NCI-H345 treated with DMSO at 0.1 percent for 48 hours (cell line): Measurements from ENCODE around the gene TPT1.

ENCODE experiments used
- DNase-seq: peaks from one replicate; lab custom pipeline; 2025; ENCODE audit not compliant: unreplicated experiment; lab: John Stamatoyannopoulos, UW

The TPT1 gene

DNA sequence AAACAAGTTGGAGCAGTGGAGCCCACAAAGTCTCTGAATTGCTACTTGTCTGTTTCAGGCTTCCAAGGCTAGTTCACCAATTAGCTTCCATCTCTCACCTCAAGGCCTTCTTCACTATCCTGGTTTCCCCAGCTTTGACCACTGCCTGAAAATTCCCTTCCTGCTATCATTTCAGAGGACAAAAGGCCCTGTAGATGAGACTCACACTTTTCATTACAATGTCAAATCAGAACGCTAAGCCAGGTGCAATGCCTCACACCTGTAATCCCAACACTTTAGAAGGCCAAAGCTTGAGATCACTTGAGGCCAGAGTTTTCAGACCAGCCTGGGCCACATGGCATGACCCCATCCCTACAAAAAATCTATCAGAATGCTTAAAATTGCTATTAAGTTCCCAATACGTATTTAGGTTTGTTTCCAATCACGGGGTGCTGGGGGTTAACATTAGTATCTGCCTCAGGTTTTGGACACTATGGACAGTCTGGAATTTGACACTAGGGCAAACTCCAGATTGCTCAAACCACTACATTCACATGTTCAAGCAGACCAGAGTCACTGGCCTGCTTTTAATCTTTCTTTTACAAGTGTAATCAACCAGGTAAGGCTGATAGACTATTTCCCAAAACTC is 5.5 kb downstream of the TPT1 start:
- DNase-seq = no peak

DNA sequence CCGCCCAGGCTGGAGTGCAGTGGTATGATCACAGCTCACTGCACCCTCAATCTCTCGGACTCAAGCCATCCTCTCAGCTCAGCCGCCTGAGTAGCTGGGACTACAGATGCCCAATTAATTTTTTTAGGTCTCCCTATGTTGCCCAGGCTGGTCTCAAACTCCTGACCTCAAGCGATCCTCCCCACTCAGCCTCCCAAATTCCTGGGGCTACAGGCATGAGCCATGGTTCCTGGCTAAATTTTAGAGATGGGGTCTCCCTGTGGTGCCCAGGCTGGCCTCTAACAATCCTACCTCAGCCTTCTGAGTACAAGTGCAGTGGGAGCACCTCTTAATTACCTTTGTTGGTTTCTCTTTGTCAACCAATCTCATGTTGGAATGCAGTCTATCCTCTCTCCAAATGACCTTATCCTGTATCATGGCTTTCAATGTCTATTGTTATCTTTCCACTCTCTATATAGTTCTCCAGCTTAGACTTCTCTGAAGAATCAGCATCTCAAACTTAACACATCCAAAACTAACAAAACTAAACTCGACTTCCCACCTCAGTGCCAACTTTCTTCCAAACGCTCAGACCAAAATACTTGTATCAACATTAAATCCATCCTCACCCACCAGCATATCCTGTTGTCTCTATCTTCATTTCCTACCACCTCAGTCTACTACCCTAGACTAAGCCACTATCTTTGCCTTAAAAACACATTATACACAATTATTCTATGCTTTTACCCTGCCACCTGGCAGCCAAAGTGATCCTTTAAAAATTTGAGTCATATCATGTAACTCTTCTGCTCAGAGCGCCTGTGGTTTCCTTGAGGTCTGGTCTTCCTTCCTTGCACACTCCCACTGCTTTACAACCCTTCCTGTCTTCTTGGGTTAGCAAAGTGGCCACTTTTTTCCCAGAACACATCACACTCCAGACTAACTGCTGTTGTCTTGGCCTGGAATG is 6.7 kb downstream of the TPT1 start:
- DNase-seq = no peak

DNA sequence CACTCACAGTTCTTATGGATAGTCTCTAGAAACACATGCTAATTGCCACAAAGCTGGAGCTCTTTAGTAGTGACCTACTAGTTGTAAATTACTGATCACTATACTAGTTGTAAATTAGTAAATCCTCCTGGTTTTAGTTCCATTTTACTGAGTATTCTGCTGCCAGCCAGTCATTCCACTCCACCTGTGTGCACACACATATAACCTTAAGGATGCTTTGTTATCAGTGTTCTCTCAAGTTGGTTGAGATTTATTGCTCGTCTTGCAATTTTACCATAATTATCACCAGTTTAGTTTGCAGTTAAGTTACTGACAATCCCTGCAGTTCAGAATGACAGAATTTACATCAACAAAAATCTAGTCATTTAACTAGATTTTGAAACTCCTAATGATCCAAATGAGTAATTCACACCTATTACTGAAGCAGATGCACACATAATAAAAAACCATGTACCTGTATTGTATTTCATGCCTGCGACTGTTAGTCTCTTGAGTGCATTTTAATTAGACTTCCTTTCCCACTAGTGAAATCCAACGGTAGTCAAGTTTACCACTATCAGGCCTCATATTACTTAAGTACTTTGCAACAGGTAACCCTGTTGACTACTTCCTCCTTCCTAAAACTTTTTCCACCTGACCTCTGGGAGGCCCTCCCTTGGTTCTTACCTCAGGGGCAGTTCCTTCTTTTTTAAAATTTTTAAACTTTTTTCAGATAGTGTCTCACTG is 7.6 kb downstream of the TPT1 start:
- DNase-seq = no peak

DNA sequence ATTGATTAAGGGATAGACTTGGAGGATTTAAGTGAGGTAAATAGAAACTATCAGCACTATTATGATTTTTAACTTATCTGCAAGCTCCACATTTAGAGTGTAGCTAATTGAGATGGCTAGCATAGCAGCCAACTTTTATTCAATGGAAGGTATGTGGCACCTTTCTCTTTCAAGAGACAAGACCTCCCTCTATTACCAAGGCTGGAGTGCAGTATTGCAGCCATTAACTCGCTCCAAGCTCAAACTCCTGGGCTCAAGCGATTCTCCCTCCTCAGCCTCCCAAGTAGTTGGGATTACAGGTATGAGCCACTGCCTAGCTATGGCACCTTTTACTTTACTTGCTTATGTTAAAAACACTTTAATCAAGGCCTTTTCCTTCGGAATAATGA is 8.2 kb downstream of the TPT1 start:
- no peak for DNase-seq

DNA sequence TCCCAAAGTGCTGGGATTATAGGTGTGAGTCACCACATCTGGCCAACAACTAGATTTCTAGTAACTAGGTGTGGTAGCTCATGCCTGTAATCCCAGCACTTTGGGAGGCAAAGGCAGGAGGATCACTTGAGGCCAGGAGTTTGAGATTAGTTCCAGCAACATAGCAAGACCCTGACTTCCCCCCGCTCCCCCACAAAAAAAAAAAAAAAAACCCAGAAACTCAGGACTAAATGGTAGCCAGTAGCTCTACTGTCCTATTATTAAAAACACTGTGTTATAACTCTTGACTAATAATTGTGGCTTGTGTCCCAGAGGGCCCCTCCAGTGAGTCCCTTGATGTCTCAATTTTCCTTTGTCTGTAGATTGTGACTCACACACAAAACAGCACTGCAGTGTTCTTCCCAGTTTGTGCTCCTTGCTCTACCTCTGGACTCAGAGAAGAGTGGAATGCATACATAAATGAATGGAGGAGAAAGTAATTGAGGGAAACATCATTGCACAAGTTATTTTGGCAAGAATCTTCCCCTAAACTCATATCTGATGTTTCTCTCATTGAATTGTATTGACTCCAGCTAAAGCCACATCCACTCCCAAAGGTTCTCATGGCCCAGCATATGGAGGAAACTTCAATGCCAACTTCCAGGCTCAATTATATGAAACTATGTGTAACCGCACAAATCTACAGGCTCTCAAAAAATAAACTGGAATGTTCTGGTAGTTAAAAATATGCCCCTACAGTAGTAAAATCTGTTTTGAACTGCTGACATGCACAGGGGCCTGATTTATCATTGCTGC is 8.8 kb downstream of the TPT1 start:
- no peak for DNase-seq

DNA sequence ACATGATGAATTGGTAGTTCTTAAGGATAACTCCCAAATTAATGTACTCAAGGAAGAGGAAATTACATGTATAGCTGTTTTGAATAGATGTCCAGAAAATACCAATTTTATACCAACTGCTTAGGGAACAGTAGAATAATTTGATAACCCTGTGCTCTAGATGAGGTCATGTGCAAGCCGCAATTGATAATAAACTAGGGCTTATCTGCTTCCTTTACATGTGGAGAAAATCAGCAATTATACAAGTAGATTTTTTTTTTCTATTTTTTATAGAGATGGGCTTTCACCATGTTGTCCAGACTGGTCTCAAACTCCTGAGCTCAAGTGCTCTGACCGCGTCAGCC is 9.3 kb downstream of the TPT1 start:
- DNase-seq = no peak

DNA sequence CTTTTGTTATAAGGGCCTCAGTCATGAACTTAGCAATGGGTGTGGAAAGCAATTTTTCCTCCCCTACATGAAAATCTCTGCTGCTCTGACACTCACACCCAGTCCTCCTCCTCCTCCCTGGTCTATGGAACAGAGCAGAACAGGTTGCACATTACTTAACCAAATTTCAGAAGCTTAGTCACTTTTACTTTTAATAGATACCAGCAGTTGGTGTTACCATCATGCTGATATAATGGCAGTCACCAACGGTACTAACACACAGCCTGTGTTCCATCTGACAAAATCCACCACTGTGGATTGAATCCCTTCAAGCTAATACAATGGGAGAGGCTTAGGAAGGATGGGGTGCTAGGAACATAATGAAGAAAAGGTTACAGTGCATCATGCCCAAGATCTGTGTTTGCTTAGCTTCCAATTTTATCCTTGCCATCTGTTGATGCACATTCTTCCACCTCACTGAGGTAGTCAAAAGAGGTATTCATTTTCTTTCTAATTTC is 9.8 kb downstream of the TPT1 start:
- no peak for DNase-seq

DNA sequence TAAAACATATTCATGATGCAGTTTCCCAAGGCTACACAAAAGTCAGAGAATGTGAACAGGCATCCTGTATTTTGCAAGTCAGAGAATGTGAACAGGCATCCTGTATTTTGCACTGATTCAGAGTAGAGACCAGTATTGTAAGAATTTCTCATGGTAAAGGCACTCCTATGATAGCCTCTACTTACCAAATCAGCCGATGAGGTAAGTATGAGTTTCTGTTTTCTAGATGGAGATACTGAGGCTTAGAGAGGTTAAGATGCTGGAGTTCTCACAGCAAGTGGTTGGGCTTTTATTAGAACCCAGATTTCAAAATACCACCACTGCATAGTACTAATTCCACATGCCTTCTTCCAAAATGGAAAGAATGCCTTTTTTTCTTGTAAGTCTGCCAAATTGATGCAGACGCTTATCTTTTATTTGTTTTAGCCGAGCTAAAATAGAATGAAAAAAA is 12.3 kb downstream of the TPT1 start:
- DNase-seq = no peak

DNA sequence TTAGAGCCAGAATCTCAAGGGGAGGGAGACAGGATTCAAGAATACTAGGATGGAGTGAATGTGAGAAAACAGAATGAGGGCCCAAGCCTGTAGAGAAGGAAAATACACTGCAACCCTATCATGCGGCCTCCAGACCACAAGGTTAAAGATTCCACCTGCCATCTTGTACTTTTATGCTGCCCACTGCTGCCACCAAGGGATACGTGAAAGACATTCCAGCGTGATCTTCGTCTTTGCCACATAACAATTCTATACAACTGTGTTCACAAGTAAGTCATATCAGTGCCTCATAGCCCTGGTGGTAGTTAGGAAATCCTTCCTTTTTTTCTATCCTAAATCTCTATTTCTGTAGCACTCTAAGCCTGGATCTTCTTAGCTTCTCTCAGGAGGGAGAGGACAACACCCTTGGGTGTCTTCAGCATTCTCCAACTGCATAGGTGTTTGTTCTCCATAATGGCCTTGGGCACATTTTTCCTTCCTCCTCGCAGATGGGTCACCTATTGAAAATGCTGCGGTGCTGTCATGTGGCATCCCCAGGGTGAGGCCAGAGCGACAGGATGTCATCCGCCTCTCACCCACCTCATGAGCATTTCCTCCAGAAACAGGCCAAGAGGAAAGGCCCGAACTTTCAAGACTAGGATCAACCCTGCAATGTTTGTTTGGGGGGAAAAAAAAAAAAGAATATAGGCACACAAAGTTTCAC is 13.6 kb downstream of the TPT1 start:
- no peak for DNase-seq

DNA sequence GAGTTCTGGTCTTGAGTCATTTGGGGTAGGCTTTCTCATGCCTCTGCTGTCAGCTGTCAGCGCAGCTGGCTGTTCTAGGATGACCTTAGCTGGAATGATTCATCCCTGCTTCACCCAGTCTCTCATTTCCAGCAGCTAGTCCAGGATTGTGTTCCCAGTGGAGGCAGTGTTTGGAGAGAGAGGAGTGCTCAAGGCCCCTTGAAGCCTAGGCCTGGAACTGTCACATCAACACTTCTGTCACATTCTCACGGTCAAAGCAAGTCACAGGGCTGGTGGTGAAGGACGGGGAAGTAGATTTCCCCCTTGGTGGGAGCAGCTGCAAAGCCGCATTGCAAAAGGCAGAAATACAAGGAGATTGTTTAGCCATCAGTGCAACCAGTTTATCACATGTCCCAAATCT is 15.2 kb downstream of the TPT1 start:
- no peak for DNase-seq

DNA sequence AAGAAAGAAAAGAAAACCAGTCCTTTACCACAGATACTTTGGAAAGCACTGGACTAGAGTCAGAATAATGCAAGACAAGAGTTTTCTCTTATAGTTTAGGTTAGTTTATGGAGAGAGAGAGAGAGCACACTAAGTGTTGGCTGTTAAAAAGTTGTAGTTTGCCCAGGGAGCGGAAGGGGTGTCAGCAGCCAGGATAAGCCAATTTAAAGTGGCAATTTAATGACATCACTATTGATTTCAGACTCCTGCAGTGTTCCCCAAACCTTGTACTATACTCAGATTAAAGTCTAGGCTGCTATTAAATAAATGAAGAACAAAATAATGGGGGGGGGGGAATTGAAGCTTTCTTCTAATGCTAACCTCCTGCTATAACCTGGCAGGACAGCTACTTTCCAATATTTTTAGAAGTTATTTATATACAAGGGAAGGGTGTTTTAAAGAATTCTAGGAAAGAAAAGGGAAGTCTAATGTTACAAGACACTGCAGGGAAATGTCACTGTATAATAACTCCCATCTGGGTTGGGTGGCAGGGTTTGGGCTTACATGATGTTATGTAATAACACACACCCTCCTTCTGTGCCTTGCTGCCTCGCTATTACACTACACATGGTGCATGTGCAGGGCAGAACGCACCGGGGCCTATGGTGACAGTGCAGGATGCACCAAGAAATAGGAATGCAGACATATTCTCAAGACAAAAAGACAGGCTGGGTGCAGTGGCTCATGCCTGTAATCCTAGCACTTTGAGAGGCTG is 19.9 kb downstream of the TPT1 start:
- no peak for DNase-seq

DNA sequence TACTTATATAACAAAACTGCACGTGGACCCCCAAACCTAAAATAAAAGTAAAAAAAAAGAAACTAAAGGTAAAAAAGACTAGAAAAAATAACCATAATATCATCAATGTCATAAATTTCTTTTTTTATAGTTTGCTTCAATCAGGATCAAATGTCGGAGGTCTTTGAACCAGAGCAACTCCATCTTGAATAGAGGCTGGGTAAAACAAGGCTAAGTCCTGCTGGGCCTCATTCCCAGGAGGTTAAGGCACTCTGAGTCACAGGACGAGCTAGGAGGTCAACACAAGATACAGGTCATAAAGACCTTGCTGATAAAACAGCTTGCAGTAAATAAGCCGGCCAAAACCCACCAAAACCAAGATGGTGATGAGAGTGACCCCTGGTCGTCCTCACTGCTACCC is 24.0 kb downstream of the TPT1 start:
- DNase-seq = no peak

DNA sequence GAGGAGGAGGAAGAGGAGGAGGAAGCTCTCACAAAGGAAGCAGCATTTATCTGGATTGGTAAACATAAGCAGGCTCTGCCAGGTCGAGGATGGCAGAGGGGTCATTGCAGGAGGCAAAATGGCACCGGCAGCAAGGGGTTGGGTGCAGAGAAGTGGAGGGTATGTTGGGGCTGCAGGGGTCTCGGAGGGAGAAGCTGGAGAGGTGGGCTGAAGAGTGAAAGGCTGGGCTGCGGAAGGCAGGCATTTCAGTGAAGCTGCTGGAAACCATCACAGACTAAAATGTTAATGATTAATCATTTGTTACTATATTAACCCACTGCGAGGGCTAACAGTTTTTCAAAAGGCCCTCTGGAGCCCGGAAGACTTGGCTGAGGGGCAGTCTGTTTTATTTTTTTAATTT is 24.6 kb downstream of the TPT1 start:
- DNase-seq = no peak

DNA sequence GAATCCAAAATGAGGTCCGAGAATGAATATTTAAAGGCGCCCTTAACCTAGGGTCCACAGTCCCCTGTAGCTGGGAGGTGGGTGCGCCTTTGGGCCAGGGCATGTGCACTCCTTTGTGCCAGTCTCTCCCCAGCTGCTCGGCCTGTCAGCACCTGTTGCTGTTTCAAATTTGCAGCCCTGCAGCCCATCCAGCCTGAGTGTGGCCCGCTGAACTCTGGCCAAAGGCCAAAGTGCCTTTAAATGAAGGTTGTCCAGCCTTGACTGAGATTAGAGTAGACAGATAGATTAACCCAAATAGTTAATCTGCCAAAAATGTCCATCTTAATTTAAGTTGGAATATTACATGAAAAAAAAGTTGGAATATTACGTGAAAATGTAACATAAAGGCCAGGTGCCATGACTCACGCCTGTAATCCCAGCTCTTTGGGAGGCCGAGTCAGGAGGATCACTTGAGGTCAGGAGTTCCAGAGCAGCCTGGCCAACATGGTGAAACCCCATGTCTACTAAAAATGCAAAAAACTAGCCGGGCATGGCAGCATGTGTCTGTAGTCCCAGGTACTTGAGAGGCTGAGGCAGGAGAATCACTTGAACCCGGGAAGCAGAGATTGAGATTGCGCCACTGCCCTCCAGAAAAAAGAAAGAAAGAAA is 25.3 kb downstream of the TPT1 start:
- DNase-seq = no peak

DNA sequence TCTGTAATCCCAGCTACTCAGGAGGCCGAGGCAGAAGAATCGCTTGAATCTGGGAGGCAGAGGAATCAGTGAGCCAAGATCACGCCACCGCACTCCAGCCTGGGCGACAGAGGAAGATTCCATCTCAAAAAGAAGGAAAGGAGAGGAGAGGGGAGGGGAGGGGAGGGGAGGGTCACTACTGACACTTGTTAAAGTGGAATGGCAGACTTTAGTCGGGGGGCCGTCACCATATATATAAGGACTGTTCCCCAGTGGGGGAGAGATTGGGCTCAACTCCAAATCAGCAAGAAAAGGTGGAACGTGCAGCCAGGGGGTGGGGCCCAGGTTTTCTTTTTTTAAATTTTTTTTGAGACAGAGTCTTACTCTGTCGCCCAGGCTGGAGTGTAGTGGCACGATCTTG is 26.2 kb downstream of the TPT1 start:
- no peak for DNase-seq

DNA sequence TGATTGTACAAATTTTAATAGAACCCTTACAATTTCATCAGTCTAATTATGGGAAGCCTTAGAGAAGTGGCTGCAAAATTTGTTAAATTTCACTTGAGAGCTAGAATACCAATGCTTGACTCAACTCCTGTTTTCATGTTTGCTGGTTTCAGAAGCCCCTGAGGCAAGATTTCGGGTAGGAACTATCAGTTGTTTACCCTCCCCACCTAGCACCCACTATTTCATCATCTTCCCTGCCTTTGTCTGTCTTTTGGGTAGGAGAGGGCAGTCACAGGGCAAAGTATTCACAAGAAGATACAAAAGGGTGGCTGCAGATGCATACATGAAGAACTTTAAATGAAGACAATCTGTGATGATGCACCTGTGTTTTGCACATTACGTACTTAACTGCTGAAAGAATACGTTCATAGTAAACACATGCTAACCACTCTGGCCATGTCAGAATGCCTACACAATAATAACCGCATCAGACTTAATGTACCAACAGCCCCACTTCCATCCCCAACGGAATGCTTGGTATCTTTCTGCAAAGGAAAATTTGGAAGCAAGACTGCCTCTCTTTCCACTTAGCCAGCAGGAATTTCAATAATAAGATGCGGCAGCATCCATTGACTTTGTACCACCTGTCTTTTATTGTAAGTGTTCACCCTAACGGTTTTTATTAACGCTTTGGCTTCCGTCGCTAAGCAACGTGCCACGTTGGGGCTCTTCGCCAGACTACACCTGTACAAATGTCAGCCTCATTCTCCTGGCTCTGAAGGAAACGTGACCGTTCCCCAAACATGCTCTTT is 30.4 kb downstream of the TPT1 start:
- no peak for DNase-seq

DNA sequence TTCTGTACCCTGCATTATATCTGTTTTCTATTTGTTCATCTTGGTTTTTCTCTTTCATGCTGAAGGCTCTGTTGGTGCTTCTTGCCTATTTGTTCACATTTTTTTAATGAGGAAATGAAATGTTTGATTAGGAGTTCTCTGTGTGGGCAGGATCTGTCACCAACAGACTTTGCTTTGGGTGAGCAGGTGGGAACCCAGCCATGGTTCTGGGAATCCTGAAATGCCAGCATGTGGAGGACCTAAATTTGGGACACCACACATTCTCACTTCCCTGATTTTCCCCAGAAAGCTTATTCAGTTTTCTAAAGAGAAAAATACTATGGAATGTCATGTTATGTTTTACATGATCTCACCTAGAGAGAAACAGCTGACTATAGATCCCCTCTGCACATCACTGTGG is 34.0 kb downstream of the TPT1 start:
- DNase-seq = no peak

DNA sequence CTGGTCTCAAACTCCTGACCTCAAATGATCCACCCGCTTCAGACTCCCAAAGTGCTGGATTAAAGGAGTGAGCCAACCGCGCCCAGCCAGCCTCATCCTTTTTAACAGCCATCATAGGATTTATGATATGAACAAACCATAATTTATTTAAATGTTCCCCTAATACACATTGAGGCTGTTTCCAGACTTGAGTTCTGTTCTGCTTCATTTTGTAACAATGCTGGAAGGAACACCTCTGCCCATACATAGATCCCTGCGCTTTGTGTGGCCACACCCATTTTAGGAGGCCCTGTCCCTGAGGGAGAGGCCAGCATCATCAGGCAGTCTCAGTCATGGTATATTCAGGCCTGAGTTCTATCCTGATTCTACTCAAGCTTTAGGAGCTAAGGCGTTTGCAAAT is 35.9 kb downstream of the TPT1 start:
- no peak for DNase-seq
